ENCODE data around the gene CDH13.

Gene CDH13

GRCh38 chr16:82628711-82629110 lies 1.9 kb downstream of the CDH13 start:
- no peak for DNase-seq

DNA sequence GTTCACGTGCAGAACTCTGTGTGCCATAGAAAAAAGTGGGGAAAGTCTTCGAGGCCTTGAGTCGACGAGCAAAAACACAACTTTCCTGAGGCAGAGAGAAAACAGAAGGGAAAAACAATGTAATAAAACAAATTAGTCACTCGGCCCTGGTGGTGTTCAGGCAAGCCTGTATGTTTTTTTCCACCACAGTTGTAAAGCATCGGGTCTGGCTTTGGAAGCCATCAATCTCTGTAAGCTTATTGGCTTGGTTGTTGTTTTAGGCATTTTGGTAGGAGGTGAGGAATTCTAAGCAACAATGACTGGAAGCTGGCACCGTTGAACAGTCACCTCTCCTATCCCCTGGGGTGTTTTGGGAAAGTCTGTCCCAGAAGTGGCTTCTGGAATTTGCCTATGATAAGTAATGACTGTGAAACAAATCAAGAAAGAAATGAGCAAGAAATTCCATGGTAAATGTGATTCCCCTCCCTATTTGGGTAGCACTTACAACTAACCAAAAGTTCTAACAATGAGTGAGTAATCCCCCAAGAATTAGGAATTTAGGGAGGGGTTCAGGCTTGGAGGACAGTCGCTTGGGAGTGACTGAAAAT lies 2.8 kb downstream of the CDH13 start:
- DNase-seq = no peak

- DNase-seq = no peak
These were observed 3.5 kb downstream of the CDH13 start for GRCh38 chr16:82630219-82630618.

GRCh38 chr16:82630688-82631087 lies 3.9 kb downstream of the CDH13 start:
- no peak for DNase-seq

GRCh38 chr16:82631701-82632685 lies 5.2 kb downstream of the CDH13 start:
- DNase-seq = no peak

GRCh38 chr16:82633964-82634600 lies 7.3 kb downstream of the CDH13 start:
- no peak for DNase-seq

- DNase-seq = no peak
These were observed 8.3 kb downstream of the CDH13 start for GRCh38 chr16:82634955-82635610.

DNA sequence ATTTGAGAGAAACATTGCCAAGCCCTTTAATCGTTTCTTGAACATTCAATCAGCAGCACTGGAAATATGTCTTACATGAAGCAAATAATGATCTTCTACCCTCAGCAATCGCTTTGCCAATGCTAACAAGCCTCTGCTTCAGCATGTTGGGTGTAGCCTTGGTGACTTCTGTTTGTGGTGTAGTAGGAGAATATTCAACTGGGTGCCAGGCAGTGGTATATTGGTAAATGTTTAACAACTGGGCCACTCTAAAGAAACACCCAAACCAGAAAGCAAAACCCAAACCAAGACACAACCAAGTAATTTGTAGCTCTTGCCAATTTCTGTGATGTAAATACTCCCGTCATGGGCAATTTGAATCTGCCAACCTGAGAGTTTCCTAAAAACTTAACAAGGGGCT lies 9.7 kb downstream of the CDH13 start:
- no peak for DNase-seq

DNA sequence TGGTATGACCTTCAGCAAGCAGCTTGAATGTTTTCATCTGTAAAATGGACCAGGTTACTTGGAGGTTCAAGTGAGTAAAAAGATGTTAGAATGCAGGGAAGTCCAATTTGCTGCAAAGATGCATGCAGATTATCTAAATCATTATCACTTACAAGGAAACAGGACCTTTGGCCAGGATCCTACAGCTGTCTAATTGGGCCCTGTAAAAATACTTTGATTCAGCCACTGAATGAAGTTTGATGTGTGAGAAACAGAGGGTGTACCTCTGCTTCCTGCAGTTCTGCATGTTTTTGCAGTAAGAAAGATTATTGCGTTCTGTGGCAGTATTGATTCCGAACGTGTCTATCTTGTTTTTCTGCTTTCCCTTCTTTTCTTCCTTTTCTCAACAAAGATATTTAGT lies 10.2 kb downstream of the CDH13 start:
- no peak for DNase-seq

DNA sequence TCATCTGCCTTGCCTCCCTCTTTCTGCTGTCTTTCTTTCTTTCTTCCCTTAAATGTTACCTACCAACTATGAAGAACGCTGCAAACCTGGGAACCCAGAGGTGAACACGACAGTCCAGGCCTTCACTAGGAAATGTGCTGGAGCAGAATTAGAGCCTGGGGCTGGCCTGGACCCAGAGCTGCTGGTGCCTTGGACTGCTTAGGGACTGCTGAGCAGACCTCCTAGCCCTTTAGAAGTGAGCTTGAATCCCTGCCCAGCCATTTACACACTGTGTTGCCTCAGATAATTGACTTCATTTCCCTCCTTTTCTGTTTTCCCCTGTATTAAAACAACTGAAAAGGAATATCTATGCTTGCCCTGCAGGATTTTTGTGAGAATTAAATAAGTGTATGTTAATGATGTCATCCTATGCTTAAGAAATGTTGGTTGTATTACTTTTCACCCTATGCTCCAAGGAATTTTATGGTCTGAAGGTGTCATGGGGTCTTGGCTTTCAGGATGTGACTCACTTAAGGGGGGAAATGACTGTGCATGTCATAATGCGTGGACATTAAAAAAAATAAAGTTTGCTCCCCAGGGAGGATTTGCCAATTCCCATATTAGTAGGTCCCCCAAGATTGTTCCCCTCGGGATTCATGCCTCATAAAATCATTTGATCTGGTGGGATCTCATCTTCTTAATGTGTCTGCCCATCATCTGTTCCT lies 11.5 kb downstream of the CDH13 start:
- DNase-seq = no peak

GRCh38 chr16:82639263-82639662 lies 12.5 kb downstream of the CDH13 start:
- no peak for DNase-seq

GRCh38 chr16:82639666-82640336 lies 13.0 kb downstream of the CDH13 start:
- DNase-seq = no peak

DNA sequence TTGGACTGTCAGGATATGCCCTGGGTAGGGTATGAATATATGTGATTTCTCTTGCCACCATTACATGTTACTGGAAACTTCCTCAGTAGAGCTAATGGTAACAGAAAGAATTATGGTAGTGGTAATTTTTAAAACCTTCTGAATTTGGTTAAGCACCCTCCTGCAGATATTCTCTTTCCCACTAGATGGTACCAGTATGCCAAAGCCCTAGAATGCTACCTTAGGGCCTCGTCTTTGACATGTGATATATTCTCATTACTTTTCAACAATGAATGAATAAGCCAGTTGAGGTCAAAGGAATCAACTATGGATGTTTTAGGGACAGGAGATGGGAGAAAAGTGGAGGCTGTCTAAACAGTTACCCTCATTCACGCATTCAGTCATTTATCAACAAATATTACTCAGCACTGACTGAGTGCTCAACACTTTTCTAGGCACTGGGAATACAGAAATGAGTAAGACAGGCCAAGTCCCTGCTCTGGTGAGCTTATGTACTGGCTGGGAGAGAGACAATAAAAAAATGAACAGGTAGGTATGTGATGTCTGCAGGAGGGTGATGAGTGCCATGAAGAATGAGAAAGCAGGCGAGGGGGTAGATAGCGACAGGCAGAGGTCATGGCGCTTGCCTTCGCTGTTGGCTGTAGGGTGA lies 14.7 kb downstream of the CDH13 start:
- no peak for DNase-seq

- no peak for DNase-seq
These were observed 16.4 kb downstream of the CDH13 start for GRCh38 chr16:82643136-82643535.

DNA sequence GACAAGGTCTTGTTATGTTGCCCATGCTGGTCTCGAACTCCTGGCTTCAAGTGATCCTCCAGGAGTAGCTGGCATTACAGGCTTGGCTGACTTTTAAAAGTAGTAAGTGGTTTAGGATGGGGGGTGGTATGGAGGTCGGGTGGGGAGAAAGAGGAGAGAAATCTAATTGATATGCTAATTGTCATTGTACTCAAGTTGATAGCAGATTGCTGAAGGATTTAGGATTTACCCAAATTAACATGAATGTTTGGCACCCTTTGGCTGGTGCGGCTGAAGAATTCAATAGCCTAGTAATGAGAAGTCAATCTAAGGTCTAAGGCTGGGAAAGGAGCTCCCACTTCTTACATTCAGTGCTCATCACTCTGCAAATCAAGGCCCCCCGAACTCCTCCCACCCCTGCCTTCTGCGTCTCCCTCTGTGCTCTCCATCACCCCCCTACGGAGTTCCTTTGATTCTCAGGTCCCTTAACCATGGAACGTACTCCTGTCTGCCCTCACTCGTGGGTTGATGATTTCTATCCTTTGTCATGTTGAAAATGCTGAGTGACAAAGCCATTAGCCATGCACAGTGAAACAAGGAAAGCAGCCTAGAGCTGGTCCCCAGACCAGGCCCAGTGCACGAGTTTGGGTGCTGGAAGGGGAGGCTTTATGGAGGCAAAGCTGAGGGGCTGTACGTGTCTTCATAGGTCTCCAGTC lies 17.3 kb downstream of the CDH13 start:
- no peak for DNase-seq

DNA sequence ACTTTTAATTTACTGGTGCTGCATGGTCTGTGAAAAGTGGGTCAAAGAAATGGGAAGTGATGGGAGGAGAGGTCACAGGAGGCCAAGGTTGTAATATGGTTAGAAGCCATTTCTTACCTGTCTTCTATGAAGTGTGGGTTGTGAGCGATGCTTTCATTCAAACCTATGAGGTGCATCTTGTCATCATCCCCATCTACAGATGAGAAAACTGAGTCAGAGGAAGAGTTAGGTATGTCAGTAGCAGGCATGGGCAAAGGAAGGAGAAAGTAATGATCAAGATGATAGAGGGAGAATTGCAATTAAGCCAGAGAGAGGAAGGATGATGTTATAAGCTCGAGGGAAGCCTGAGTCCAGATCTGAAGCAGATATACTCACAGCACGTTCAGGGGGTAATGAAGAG lies 19.7 kb downstream of the CDH13 start:
- DNase-seq = no peak

DNA sequence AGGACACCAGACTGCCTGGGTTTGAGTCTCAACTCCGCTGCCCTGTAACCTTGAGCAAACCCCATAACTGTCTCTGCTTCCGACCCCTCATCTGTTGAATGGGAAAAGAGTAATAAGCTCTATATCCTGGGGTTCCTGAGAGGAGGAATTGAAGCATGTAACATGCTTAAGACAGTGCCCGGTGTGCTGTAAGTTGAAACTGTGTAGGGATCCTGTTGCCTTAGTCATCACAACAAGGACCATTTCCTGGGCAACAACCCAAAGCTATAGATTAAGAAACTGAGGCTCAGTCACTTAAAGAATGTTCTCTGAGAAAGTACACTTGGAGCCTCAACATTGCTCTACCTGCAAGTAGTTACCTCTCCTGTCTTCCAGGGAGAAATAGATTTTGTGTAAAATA lies 23.0 kb downstream of the CDH13 start:
- DNase-seq = no peak

GRCh38 chr16:82650804-82651203 lies 24.0 kb downstream of the CDH13 start:
- no peak for DNase-seq

GRCh38 chr16:82651921-82652601 lies 25.3 kb downstream of the CDH13 start:
- DNase-seq = no peak

GRCh38 chr16:82652826-82653225 lies 26.1 kb downstream of the CDH13 start:
- no peak for DNase-seq

All from activated gamma-delta T cell (primary cell).